Omental fat pad (tissue), 4 donors: ENCODE results near the gene TBC1D22A. TPM values are rescaled to one million over a fixed set of nuclear protein-coding genes. Genes with fewer than 3 reads are reported as not detected.

ENCODE experiments used
- ATAC-seq: fragments of 150-250 bp; one replicate; pipeline ENCODE4 v1.9.1; 2016; ENCODE audit warnings: mild to moderate bottlenecking, moderate library complexity; ENCODE audit not compliant: low FRiP score
- DNase-seq: peaks from one replicate; pipeline ENCODE4 v3.0.0-alpha.2; 2019; ENCODE audit warnings: low spot score
- CTCF ChIP-seq, 3 donors: fragments of 450-650 bp; IDR thresholded peaks; one replicate each; pipeline ENCODE4 v1.5.1; 2016 to 2017; ENCODE audit warnings: antibody characterized with exemption in 3 of 3, mild to moderate bottlenecking in 3 of 3, moderate library complexity in 2 of 3
- total RNA-seq, 4 donors: library from RNA; depleted of rRNA; stranded (reverse); fragments of >200 nt; gene quantifications; one replicate each; pipeline ENCODE4 v1.1.0, GENCODE V29; 2016

TBC1D22A gene
- total RNA-seq, 4 donors from 2014 or later: 21.3 to 31.2 (median 24.5) TPM

GRCh38 chr22:47145883-47146282, 383.4 kb downstream of the TBC1D22A start:
- ATAC-seq (no peak), DNase-seq (no peak)
- no peak for TF ChIP-seq CTCF (IDR thresholded peaks at IDR 0.05)

GRCh38 chr22:47146391-47146790, 383.9 kb downstream of the TBC1D22A start:
- DNase-seq: no peak
- TF ChIP-seq CTCF (IDR thresholded peaks at IDR 0.05): no peak
- ATAC-seq: no peak

- no peak for TF ChIP-seq CTCF (IDR thresholded peaks at IDR 0.05)
- no peak for ATAC-seq
- DNase-seq: no peak
Observed at GRCh38 chr22:47146941-47147340, 384.5 kb downstream of the TBC1D22A start.

- no peak for ATAC-seq
- no peak for TF ChIP-seq CTCF (IDR thresholded peaks at IDR 0.05)
- no peak for DNase-seq
Observed at GRCh38 chr22:47147572-47147971, 385.1 kb downstream of the TBC1D22A start.

- no peak for DNase-seq
- no peak for ATAC-seq
- no peak for TF ChIP-seq CTCF (IDR thresholded peaks at IDR 0.05)
Observed at GRCh38 chr22:47148510-47148909, 386.1 kb downstream of the TBC1D22A start.

GRCh38 chr22:47148956-47149728, 386.7 kb downstream of the TBC1D22A start:
- no peak for TF ChIP-seq CTCF (IDR thresholded peaks at IDR 0.05)
- no peak for ATAC-seq
- no peak for DNase-seq

GRCh38 chr22:47149976-47150375, 387.5 kb downstream of the TBC1D22A start:
- no peak for ATAC-seq

More at GRCh38 chr22:47149976-47150375, 387.5 kb downstream of the TBC1D22A start:
- DNase-seq: no peak
- no peak for TF ChIP-seq CTCF (IDR thresholded peaks at IDR 0.05)
